GM23248 (cell line): ENCODE measurements around the gene NDUFS6. TPM values are rescaled to one million over a fixed set of nuclear protein-coding genes. Genes with fewer than 3 reads are reported as not detected.

Experiments used
- DNase-seq: peaks from one replicate; pipeline ENCODE4 v3.0.0-alpha.2; 2015
- H2AFZ ChIP-seq: fragments of 200-600 bp; sonication (generic); 2 replicates; pipeline ENCODE4 v1.6.1; 2016; ENCODE audit warnings: antibody characterized with exemption
- H3F3A ChIP-seq: fragments of 200-600 bp; sonication (generic); 2 replicates; pipeline ENCODE4 v1.6.1; 2016; ENCODE audit warnings: mild to moderate bottlenecking, antibody characterized with exemption, mixed run types; ENCODE audit not compliant: insufficient read depth
- H3K27ac ChIP-seq: fragments of 200-600 bp; sonication (generic); 2 replicates; pipeline ENCODE4 v1.5.1; 2016; ENCODE audit warnings: mild to moderate bottlenecking
- H3K27me3 ChIP-seq: fragments of 200-600 bp; sonication (generic); replicated peaks from 2 replicates; pipeline ENCODE4 v1.6.1; 2016; ENCODE audit warnings: mild to moderate bottlenecking; ENCODE audit not compliant: insufficient read depth
- H3K36me3 ChIP-seq: fragments of 200-600 bp; sonication (generic); 2 replicates; pipeline ENCODE4 v1.6.1; 2016; ENCODE audit warnings: low read depth, mild to moderate bottlenecking
- H3K4me1 ChIP-seq: fragments of 200-600 bp; sonication (generic); 2 replicates; pipeline ENCODE4 v1.6.1; 2016; ENCODE audit warnings: mild to moderate bottlenecking; ENCODE audit not compliant: insufficient read depth
- H3K4me2 ChIP-seq: fragments of 200-600 bp; sonication (generic); one replicate; pipeline ENCODE4 v1.6.1; 2016; ENCODE audit warnings: mild to moderate bottlenecking; ENCODE audit not compliant: unreplicated experiment
- H3K4me3 ChIP-seq: fragments of 200-600 bp; sonication (generic); 2 replicates; pipeline ENCODE4 v1.5.1; 2016; ENCODE audit warnings: mild to moderate bottlenecking
- H3K79me2 ChIP-seq: fragments of 200-600 bp; sonication (generic); 2 replicates; pipeline ENCODE4 v1.6.1; 2016; ENCODE audit warnings: mild to moderate bottlenecking; ENCODE audit not compliant: insufficient read depth
- H3K9ac ChIP-seq: fragments of 200-600 bp; sonication (generic); 2 replicates; pipeline ENCODE4 v1.6.1; 2016; ENCODE audit warnings: mild to moderate bottlenecking
- H3K9me2 ChIP-seq: fragments of 200-600 bp; sonication (generic); 2 replicates; pipeline ENCODE4 v1.6.1; 2016; ENCODE audit warnings: mixed run types, mild to moderate bottlenecking, moderate library complexity; ENCODE audit not compliant: insufficient read depth
- H3K9me3 ChIP-seq: fragments of 200-600 bp; sonication (generic); one replicate; pipeline ENCODE4 v1.6.1; 2017; ENCODE audit warnings: low read depth
- H4K20me1 ChIP-seq: fragments of 200-600 bp; sonication (generic); 2 replicates; pipeline ENCODE4 v1.6.0; 2016; ENCODE audit not compliant: insufficient read depth
- EZH2 ChIP-seq: fragments of 200-600 bp; sonication (generic); IDR thresholded peaks from 2 replicates; pipeline ENCODE4 v1.6.1; 2018; ENCODE audit warnings: antibody characterized with exemption, mild to moderate bottlenecking; ENCODE audit not compliant: insufficient read depth, poor library complexity, severe bottlenecking
- EZH2phosphoT487 ChIP-seq: fragments of 200-600 bp; sonication (generic); IDR thresholded peaks from 2 replicates; pipeline ENCODE4 v1.6.1; 2018; ENCODE audit warnings: antibody characterized with exemption, moderate library complexity, mild to moderate bottlenecking, low read depth; ENCODE audit not compliant: insufficient read depth
- WGBS, 2 experiments: methylation state at CpG; one replicate each; pipeline ENCODE4 v1.1.6; 2015 to 2017; ENCODE audit warnings: low lambda C conversion rate in 2 of 2, low coverage in 1 of 2; ENCODE audit errors: missing lambda C conversion rate in 2 of 2; 5-methylcytosine and 5-hydroxymethylcytosine counted together
- in situ Hi-C: fragments of 300-500 bp; cut with MboI; formaldehyde crosslinking; loops from 2 replicates; pipeline ENCODE4 v1.15.0; 2020
- polyA plus RNA-seq: library from polyadenylated mRNA; unstranded; fragments of >200 nt; fragmentation: Nextera tagmentation; extraction: Ambion mirVana; gene quantifications from 2 replicates; pipeline ENCODE4 v1.2.1, GENCODE V29; 2016
- total RNA-seq: library from RNA; depleted of rRNA; stranded (reverse); fragments of >200 nt; shearing (Covaris generic); gene quantifications from 2 replicates; pipeline ENCODE4 v1.2.3, GENCODE V29; 2014

The NDUFS6 gene
- total and polyA plus RNA-seq, 2 experiments from 2014 or later: 39.6 to 106 TPM

DNA sequence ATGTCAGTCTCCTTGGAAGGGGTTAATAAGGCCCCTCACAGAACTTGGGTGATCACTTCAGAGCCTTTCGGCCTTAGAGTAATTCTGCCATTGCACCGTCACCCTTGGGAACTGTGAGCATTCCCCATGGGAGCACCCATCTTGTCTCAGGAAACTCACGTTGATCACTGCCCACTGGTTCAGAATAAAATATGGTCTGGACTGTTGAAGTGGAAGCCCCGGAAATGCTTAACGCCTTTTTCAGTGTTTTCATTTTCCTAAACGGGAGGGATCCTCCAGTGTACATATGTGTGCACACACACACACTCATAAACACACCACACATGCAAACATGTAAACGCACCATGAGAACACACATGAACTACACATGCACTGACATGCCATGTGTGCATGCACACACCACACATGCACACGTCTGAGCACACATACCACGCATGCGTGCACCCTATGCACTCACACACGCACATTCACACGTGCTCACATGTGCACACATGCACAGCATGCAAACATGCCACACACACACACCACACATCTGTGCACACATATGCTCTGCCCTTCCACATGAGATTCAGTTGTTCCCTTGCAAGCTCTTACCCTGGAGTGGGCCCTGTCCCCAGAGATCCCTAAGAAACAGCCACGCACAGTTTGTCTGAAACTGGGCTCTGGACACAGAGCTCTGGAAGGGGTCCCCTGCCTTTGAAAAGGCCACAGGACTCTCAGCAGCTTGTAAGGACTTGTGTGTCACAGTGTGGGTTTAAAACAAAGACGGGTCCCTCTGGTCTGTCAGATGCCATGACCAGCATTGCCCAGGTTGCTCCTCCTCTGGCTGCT is 18.6 kb upstream of the NDUFS6 start:
- no peak overlapping the region for H3K4me3 ChIP-seq

GRCh38 chr5:1783216-1783554 is 18.0 kb upstream of the NDUFS6 start:
- no peak for DNase-seq
- no peak overlapping the region for H3K4me2 ChIP-seq

More for the DNA sequence above, 18.6 kb upstream of the NDUFS6 start:
- Histone ChIP-seq H3K9me2 (no peaks in the 10 kb centered on the region), H3K27me3 (no peaks in the 10 kb centered on the region), H3K9me3 (no peaks in the 10 kb centered on the region), H4K20me1 (no peaks in the 10 kb centered on the region), H3K4me2 (no peak overlapping the region), H3K36me3 (no peaks in the 10 kb centered on the region), H3K79me2 (no peaks in the 10 kb centered on the region), H3K9ac (no peak overlapping the region), H3K4me1 (no peaks in the 10 kb centered on the region), H3K27ac (no peak overlapping the region), H3F3A (no peaks in the 10 kb centered on the region), H2AFZ (no peak overlapping the region)
- TF ChIP-seq EZH2: no peak
- no peak for TF ChIP-seq EZH2phosphoT487
- in situ Hi-C loops: no loop called here
- 67 to 68% methylated on average over 14 of the region's 14 CpGs for WGBS, 2 experiments
- no peak for DNase-seq

DNA sequence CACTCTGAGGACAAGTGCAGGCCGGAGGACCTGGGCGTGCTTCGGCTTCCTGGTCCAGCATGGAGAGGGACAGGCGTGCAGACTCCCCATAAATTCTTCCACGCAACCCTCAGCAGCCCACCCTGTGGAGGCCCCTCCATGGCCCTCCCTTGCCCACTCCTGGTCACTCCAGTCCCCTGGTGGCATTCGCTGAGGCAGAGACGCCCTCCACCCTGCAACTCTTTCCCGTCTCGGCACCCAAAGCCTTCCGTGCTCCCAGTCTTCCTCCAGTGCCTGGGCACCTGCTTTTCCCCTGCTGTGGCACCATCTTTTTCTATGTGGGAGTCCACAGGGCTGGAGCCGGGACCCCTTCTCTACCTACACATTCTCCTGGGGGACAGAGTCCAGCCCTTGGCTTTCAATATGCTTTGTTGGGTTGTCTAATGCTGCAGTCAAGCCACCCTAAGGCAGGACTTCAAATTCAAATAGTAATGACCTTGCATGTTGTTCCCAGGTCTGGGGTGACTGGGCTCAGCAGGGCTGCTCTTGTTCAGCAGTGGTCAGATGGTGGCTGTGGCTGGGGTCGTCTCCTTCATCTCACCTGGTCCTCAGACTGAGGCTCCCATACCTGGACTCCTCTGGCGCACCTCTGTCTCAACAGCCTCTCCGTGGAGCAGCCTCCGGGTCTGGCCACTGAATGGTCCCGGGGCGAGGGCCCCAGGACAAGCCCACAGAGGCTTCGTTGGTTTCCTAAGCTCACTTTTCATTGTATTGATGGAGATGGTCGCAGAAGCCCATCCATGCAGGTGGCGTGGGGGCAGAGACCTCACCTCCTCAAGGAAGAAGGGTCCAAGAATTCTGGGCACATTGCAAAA is 16.8 kb upstream of the NDUFS6 start:
- no peaks in the 10 kb centered on the region for H3K9me2 ChIP-seq
- in situ Hi-C loops: no loop called here
- H3K79me2 ChIP-seq: no peaks in the 10 kb centered on the region

More at GRCh38 chr5:1783216-1783554, 18.0 kb upstream of the NDUFS6 start:
- Histone ChIP-seq H3K36me3 (no peaks in the 10 kb centered on the region), H3K9ac (no peak overlapping the region), H3K4me1 (no peaks in the 10 kb centered on the region), H3K9me3 (no peaks in the 10 kb centered on the region), H3K9me2 (no peaks in the 10 kb centered on the region), H3K27me3 (no peaks in the 10 kb centered on the region), H4K20me1 (no peaks in the 10 kb centered on the region), H3K79me2 (no peaks in the 10 kb centered on the region), H2AFZ (no peak overlapping the region), H3K27ac (no peak overlapping the region), H3F3A (no peaks in the 10 kb centered on the region), H3K4me3 (no peak overlapping the region)
- WGBS, 2 experiments: 46 to 52% methylated on average over 11 of the region's 11 CpGs
- TF ChIP-seq EZH2phosphoT487: no peak
- no peak for TF ChIP-seq EZH2
- in situ Hi-C loops: no loop called here

DNA sequence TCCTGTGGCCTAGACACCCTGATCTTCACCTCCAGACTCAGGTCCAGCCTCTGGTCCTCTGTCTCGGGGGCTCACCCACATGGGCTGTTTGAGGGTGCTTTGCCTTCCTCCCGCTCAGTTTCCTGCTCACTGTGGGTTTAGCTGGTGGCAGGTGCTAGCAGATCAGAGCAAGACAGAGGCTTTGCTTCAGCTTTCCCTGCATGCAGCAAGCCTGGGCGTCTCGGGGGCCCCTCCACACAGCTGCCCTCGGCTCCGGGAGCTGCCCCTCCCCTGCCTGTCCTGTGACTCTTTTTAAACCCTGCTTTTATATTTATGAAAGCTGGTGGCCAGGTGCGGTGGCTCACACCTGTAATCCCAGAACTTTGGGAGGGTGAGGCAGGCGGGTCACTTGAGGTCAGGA is 16.1 kb upstream of the NDUFS6 start:
- no peak for DNase-seq
- no peaks in the 10 kb centered on the region for H3K27me3 ChIP-seq
- no peak overlapping the region for H3K4me2 ChIP-seq
- H3K9ac ChIP-seq: no peak overlapping the region
- no peaks in the 10 kb centered on the region for H3K9me2 ChIP-seq
- H3K4me1 ChIP-seq: peaks cover 10% of the 10 kb centered on the region
- H3K36me3 ChIP-seq: no peaks in the 10 kb centered on the region
- 45% methylated on average over 8 of the region's 8 CpGs for WGBS, 2 experiments
- peaks cover 10% of the 10 kb centered on the region for H3F3A ChIP-seq
- no peak overlapping the region for H3K27ac ChIP-seq
- no peaks in the 10 kb centered on the region for H4K20me1 ChIP-seq
- no peaks in the 10 kb centered on the region for H3K79me2 ChIP-seq
- no peak for TF ChIP-seq EZH2phosphoT487
- TF ChIP-seq EZH2: no peak
- H3K4me3 ChIP-seq: no peak overlapping the region
- H3K9me3 ChIP-seq: no peaks in the 10 kb centered on the region
- in situ Hi-C loops: no loop called here
- no peak overlapping the region for H2AFZ ChIP-seq

More for the DNA sequence above, 16.8 kb upstream of the NDUFS6 start:
- H3K27ac ChIP-seq: no peak overlapping the region
- H3K9me3 ChIP-seq: no peaks in the 10 kb centered on the region
- H3K4me2 ChIP-seq: no peak overlapping the region
- WGBS, 2 experiments: 80 to 81% methylated on average over 19 to 20 of the region's 20 CpGs
- H3K27me3 ChIP-seq: no peaks in the 10 kb centered on the region
- H3K4me1 ChIP-seq: 0 out of 2 replicates have a peak, but pooled peaks cover 3% of the 10 kb centered on the region
- peaks cover 4% of the 10 kb centered on the region; the same call in 1 of the 2 replicates for H3F3A ChIP-seq
- no peak for DNase-seq
- no peak overlapping the region for H3K9ac ChIP-seq
- no peak overlapping the region for H2AFZ ChIP-seq
- no peak for TF ChIP-seq EZH2phosphoT487
- TF ChIP-seq EZH2: no peak
- H3K36me3 ChIP-seq: no peaks in the 10 kb centered on the region
- no peak overlapping the region for H3K4me3 ChIP-seq
- no peaks in the 10 kb centered on the region for H4K20me1 ChIP-seq
